Natural killer cell (primary cell): ENCODE results near the gene CNNM4. TPM values are rescaled to one million over a fixed set of nuclear protein-coding genes. Genes with fewer than 3 reads are reported as not detected.
A peak's percentile ranks its signal among the peaks of the same experiment; 100 is the strongest.

ENCODE experiments used
- ATAC-seq, 3 donors: fragments of 150-1000 bp in 2 of 3; fragments of 200-7000 bp in 1 of 3; cut with Tn5 transposase; 1 replicate in 1 of 3; 2 replicates in 2 of 3; pipeline ENCODE4 v1.10.0; 2021; ENCODE audit warnings: mild to moderate bottlenecking in 2 of 3, moderate library complexity in 2 of 3
- DNase-seq, 2 donors: peaks; one replicate each; pipeline versions ENCODE4 v3.0.0 to v3.0.0-alpha.2; 2013 to 2021; ENCODE audit warnings: mixed read lengths in 1 of 2
- H3K27ac ChIP-seq: one replicate; pipeline ENCODE4 v1.5.1; 2013; ENCODE audit warnings: mild to moderate bottlenecking, low read length
- H3K27me3 ChIP-seq: one replicate; pipeline ENCODE4 v1.6.1; 2013; ENCODE audit warnings: low read length; ENCODE audit not compliant: control insufficient read depth, insufficient read depth
- H3K36me3 ChIP-seq: one replicate; pipeline ENCODE4 v1.6.1; 2013; ENCODE audit warnings: low read length; ENCODE audit not compliant: control insufficient read depth, insufficient read depth
- H3K4me1 ChIP-seq: one replicate; pipeline ENCODE4 v1.6.1; 2013; ENCODE audit warnings: low read length; ENCODE audit not compliant: control insufficient read depth, insufficient read depth
- H3K4me3 ChIP-seq: one replicate; pipeline ENCODE4 v1.5.1; 2013; ENCODE audit warnings: low read length
- H3K9me3 ChIP-seq: one replicate; pipeline ENCODE4 v1.6.1; 2013; ENCODE audit warnings: low read length; ENCODE audit not compliant: control insufficient read depth, insufficient read depth
- H3K27ac Mint-ChIP-seq, 2 donors: one replicate each; pipeline ENCODE4 v1.8.0; 2022; ENCODE audit warnings: mild to moderate bottlenecking in 2 of 2, mixed read lengths in 2 of 2, moderate library complexity in 1 of 2
- H3K27me3 Mint-ChIP-seq, 2 donors: one replicate each; pipeline ENCODE4 v1.8.0; 2022; ENCODE audit warnings: low read depth in 2 of 2, mixed read lengths in 2 of 2
- H3K36me3 Mint-ChIP-seq: one replicate; pipeline ENCODE4 v1.8.0; 2022; ENCODE audit warnings: mixed read lengths
- H3K4me1 Mint-ChIP-seq, 2 donors: one replicate each; pipeline ENCODE4 v1.8.0; 2022; ENCODE audit warnings: mixed read lengths in 2 of 2
- H3K4me3 Mint-ChIP-seq: one replicate; pipeline ENCODE4 v1.8.0; 2022; ENCODE audit warnings: mild to moderate bottlenecking, moderate library complexity, mixed read lengths
- H3K9me3 Mint-ChIP-seq, 2 donors: one replicate each; pipeline ENCODE4 v1.8.0; 2022; ENCODE audit warnings: mixed read lengths in 2 of 2
- CTCF ChIP-seq: fragments of 200-600 bp; IDR thresholded peaks from one replicate; pipeline ENCODE4 v1.8.0; 2022; ENCODE audit warnings: antibody characterized with exemption
- WGBS: methylation state at CpG from one replicate; pipeline ENCODE4 v1.1.7; 2013; ENCODE audit warnings: missing lambda C conversion rate; ENCODE audit not compliant: insufficient coverage; 5-methylcytosine and 5-hydroxymethylcytosine counted together
- intact Hi-C: fragments of 100-400 bp; cut with micrococcal nuclease; formaldehyde crosslinking; loops from one replicate; pipeline ENCODE4 v1.14.2; 2022
- total RNA-seq, 4 donors: library from RNA; stranded (reverse); fragments of 120-200 nt in 1 of 4; gene quantifications; one replicate each; pipeline versions ENCODE4 v1.2.3 to v1.2.4, GENCODE V29; 2013 to 2022

The CNNM4 gene
- total RNA-seq, 3 donors from 2014 or later (not counting 1 experiment from before 2014, with no cell fraction given), result 9.9 to 12.1 (median 10.7) TPM

DNA sequence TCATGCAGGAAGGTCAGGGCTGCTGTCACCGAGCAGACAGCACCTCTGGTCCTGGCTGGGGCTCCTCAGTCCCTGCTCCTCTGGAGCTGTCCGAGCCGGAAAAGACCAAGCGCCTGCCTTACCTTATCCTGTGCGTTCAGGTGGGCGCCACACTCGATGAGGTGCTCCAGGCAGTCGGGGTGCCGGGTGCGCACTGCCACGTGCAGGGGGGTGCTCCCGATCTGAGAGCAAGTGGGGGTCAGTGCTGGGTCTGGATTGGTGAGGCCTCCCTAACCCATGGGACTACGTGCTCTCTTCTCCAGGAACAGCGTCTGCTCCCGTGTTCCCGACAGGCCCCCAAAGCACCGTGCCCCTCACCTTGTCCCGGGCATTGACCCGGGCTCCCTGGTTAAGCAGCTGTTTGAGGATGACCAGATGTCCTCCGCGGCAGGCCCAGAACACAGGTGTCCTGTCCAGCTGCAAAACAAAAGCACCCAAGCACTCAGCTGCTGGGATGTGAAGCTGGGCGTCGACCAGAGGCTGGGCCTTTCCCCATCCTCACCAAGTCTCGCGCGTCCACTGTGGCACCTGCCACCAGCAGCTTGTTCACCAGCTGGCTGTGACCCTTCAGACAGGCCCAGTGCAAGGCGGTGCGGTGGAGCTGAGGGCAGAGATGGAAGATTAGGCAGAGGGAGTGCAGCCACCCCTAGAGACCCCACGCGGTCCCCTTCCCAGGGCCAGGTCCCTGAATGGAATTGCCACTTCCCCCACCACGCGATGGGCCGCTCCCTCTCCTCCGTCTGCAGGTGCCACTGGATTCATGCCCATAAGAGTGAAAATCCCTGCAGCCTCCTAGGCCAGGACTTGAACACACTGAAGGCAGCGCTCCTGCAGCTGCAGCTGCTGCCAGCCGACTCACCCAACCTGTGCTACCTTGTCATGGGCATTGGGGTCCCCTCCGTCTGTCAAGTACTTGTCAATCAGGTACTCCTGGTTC is 79.5 kb downstream of the CNNM4 start:
- Histone ChIP-seq H3K9me3 (no peaks in the 10 kb centered on the region), H3K27me3 (no peaks in the 10 kb centered on the region), H3K27ac (no peak overlapping the region), H3K36me3 (peaks cover 4% of the 10 kb centered on the region), H3K4me1 (peaks cover 27% of the 10 kb centered on the region), H3K4me3 (peak overlapping the region; percentile 28)
- DNase-seq (no peak), ATAC-seq (no peak)
- no peaks in the 10 kb centered on the region for H3K27me3 Mint-ChIP-seq
- no peaks in the 10 kb centered on the region for H3K36me3 Mint-ChIP-seq
- intact Hi-C loops, result loop anchor here (10.0 kb wide), 1 partner anchor 825 kb away; no protein-coding TSS in a partner anchor
- peak overlapping the region; percentile 9 to 29 for H3K27ac Mint-ChIP-seq
- H3K4me3 Mint-ChIP-seq, result peak overlapping the region; percentile 71
- WGBS, result 93% methylated on average over 37 of the region's 37 CpGs
- peaks cover 11 to 25% of the 10 kb centered on the region in 2 donors for H3K4me1 Mint-ChIP-seq
- TF ChIP-seq CTCF, result no peak
- H3K9me3 Mint-ChIP-seq, result no peaks in the 10 kb centered on the region

GRCh38 chr2:96841701-96842495 is 81.2 kb downstream of the CNNM4 start:
- ATAC-seq (no peak), DNase-seq (no peak)
- Histone ChIP-seq H3K4me3 (no peak overlapping the region), H3K36me3 (peaks cover 6% of the 10 kb centered on the region), H3K27me3 (no peaks in the 10 kb centered on the region), H3K27ac (no peak overlapping the region), H3K4me1 (peaks cover 27% of the 10 kb centered on the region), H3K9me3 (no peaks in the 10 kb centered on the region)
- no peak for TF ChIP-seq CTCF
- Mint-ChIP-seq H3K27me3 (no peaks in the 10 kb centered on the region), H3K4me1 (peaks cover 11 to 25% of the 10 kb centered on the region in 2 donors), H3K27ac (peak overlapping the region in 1 of 2 donors; percentile 15), H3K9me3 (no peaks in the 10 kb centered on the region), H3K36me3 (no peaks in the 10 kb centered on the region), H3K4me3 (peak overlapping the region; percentile 31)
- intact Hi-C loops, result no loop called here
- 95% methylated on average over 16 of the region's 16 CpGs for WGBS

DNA sequence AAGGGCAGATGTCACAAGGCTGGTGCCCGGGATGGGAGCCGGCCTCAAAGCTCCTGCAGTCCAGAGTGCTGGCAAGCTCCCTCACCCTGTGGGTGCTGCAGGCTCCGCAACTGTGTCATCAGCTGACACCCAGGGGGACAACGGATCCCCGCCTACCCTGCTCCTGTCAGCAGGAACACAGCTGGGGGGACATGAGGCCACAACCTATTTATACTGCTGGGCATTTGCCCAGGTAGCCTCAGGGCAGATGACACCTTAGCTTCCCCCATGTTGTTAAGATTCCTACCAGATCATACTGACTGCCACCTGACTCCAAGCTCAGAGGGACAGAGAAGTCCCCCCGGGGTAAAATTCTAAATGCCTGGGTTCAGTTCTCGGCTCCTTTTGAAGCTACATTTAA is 81.9 kb downstream of the CNNM4 start:
- H3K4me1 ChIP-seq, result peaks cover 27% of the 10 kb centered on the region
- ATAC-seq (no peak), DNase-seq (no peak)
- H3K36me3 Mint-ChIP-seq, result no peaks in the 10 kb centered on the region
- H3K4me3 ChIP-seq, result no peak overlapping the region
- no peaks in the 10 kb centered on the region for H3K9me3 ChIP-seq
- H3K27ac Mint-ChIP-seq, result peak overlapping the region in 1 of 2 donors; percentile 15
- WGBS, result 95% methylated on average over 7 of the region's 7 CpGs
- no peak for TF ChIP-seq CTCF
- no peaks in the 10 kb centered on the region for H3K9me3 Mint-ChIP-seq
- no peaks in the 10 kb centered on the region for H3K27me3 Mint-ChIP-seq
- no peak overlapping the region for H3K27ac ChIP-seq
- peaks cover 11 to 25% of the 10 kb centered on the region in 2 donors for H3K4me1 Mint-ChIP-seq
- peaks cover 6% of the 10 kb centered on the region for H3K36me3 ChIP-seq
- no peaks in the 10 kb centered on the region for H3K27me3 ChIP-seq
- H3K4me3 Mint-ChIP-seq, result no peak overlapping the region
- intact Hi-C loops, result no loop called here
